GM18909 (cell line): ENCODE results near the gene PKHD1.
A peak's percentile ranks its signal among the peaks of the same experiment; 100 is the strongest.
"Not testable (repeated sequence)": the region's sequence is repeated elsewhere in the genome, so short reads cannot be mapped to it uniquely, and the experiment has no call there.

ENCODE experiments used
- ATAC-seq: cut with Tn5 transposase; IDR thresholded peaks from one replicate; pipeline ENCODE4 v1.9.1; 2021; ENCODE audit warnings: mild to moderate bottlenecking; ENCODE audit not compliant: unreplicated experiment, poor library complexity

Gene PKHD1

GRCh38 chr6:51996296-51996947 is 91.0 kb downstream of the PKHD1 start:
- ATAC-seq = peak; percentile 96

- no peak for ATAC-seq
Observed at GRCh38 chr6:51995214-51995755, 92.1 kb downstream of the PKHD1 start.

GRCh38 chr6:51992876-51993275 is 94.5 kb downstream of the PKHD1 start:
- no peak for ATAC-seq

GRCh38 chr6:51989789-51990188 is 97.6 kb downstream of the PKHD1 start:
- no peak for ATAC-seq

- ATAC-seq = no peak
Observed at GRCh38 chr6:51986864-51987263, 100.5 kb downstream of the PKHD1 start.

GRCh38 chr6:51983564-51983963 is 103.8 kb downstream of the PKHD1 start:
- no peak for ATAC-seq

- ATAC-seq = not testable (repeated sequence)
Observed at GRCh38 chr6:51982695-51983094, 104.7 kb downstream of the PKHD1 start.

GRCh38 chr6:51976374-51976773 is 111.0 kb downstream of the PKHD1 start:
- ATAC-seq = no peak

- ATAC-seq = no peak
Observed at GRCh38 chr6:51972659-51973058, 114.8 kb downstream of the PKHD1 start.

GRCh38 chr6:51968265-51968664 is 119.1 kb downstream of the PKHD1 start:
- no peak for ATAC-seq

GRCh38 chr6:51965222-51965801 is 122.1 kb downstream of the PKHD1 start:
- no peak for ATAC-seq

GRCh38 chr6:51963980-51964379 is 123.4 kb downstream of the PKHD1 start:
- no peak for ATAC-seq

- no peak for ATAC-seq
Observed at GRCh38 chr6:51962354-51962753, 125.1 kb downstream of the PKHD1 start.

- no peak for ATAC-seq
Observed at GRCh38 chr6:51960419-51960818, 127.0 kb downstream of the PKHD1 start.

GRCh38 chr6:51959744-51960383 is 127.5 kb downstream of the PKHD1 start:
- ATAC-seq = peak; percentile 91

- ATAC-seq = no peak
Observed at GRCh38 chr6:51954681-51955080, 132.7 kb downstream of the PKHD1 start.

- no peak for ATAC-seq
Observed at GRCh38 chr6:51953246-51953645, 134.2 kb downstream of the PKHD1 start.

GRCh38 chr6:51951924-51952323 is 135.5 kb downstream of the PKHD1 start:
- no peak for ATAC-seq

- no peak for ATAC-seq
Observed at GRCh38 chr6:51949526-51949925, 137.9 kb downstream of the PKHD1 start.

- ATAC-seq = not testable (repeated sequence)
Observed at GRCh38 chr6:51939695-51940094, 147.7 kb downstream of the PKHD1 start.

GRCh38 chr6:51936531-51937290 is 150.7 kb downstream of the PKHD1 start:
- ATAC-seq = no peak
